Right hindlimb (tissue), 1 donor: Measurements from ENCODE around the gene ZNF593.

Experiments used
- DNase-seq: peaks from one replicate; pipeline ENCODE4 v3.0.0-alpha.2; 2018

ZNF593 gene

DNA sequence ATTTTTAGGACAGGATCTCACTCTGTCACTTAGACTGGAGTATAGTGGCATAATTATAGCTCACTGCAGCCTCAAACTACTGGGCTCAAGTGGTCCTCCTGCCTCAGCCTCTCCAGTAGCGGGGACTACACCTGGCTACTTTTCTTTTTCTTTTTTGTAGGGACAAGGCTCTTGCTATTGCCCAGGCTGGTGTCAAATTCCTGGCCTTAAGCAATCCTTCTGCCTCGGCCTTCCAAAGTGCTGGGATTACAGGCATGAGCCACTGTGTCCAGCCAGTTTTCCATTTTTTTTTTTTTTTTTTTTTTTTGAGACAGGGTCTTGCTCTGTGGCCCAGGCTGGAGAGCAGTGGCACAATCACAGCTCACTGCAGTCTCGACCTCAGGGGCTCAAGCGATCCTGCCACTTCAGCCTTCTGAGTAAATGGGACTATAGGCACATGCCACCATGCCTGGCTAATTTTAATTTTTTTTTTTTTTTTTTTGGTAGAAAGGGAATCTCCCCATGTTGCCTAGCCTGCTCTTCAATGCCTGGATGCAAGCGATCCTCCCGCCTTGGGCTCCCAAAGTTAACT lies 43.7 kb downstream of the ZNF593 start:
- DNase-seq: no peak

DNA sequence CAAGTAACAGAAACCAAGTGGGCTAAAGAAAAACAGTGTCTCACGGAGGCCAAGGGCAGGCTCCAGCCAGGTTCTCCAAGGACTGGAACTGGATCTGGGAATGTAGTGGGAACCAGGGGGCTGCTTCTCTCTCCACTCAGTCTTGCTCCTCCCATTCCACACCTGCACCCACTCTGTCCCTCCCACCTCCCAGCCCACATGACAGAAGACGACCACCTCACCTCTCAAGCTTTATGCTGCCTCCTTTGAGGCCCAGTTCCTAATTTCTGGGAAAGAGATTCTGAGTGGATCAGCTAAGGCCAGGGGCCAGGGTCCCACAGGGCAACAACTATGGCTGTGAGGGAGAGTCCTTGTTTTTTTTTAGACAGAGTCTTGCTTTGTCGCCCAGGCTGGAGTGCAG lies 45.5 kb downstream of the ZNF593 start:
- no peak for DNase-seq

DNA sequence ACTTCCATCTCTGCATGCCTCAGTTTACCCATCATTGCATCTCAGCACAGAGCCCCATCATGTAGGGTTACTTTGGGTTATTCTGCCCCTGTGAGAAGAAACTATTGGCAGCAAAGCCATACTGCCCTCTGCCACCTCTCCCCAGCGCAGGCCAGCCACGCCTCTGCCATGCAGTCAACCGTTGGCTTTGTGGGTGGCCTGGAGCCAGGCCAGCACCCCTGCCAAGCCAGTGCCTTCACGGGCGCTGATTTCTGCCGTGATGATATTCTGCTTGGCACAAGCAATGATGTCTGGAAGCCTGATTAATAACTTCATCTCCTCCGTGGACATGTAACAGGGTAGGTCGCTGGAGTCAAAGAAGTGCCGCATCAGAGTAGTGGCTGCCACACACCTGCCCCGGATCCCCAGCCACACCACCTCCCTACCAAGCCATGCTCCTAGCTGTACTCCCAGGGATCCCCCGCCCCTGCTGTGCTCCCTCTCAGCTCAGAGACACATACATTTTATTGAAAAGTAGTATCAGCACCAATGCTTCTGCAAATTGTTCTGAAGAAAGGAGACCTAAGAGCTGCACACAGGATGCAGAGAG lies 49.3 kb downstream of the ZNF593 start:
- no peak for DNase-seq
